ENCODE results near the gene SH3PXD2A. TPM values are rescaled to one million over a fixed set of nuclear protein-coding genes. Genes with fewer than 3 reads are reported as not detected.

Gene SH3PXD2A
- total RNA-seq, 1 donor from 2014 or later = 38.6 TPM

DNA sequence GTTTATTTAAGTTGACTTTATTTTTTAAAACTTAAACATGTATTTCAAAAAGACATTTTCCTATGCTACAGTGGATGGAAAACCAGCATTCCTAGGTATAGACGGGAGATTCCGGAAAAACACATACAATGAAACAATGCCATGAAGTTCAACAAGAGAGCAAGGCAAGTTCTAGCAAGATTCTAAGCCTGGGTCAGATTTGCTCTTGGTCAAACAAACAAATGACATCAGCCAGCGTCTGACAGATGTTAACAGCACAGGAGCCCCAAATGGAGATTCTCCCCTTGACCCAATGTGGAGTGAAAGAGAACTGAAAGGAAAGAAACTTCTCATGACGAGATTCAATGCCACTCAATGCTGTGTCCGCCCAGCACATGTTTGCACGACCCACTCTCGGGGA lies 212.0 kb downstream of the SH3PXD2A start:
- no peak overlapping the region for H3K27ac Mint-ChIP-seq

GRCh38 chr10:103641326-103641725 lies 214.1 kb downstream of the SH3PXD2A start:
- no peak for TF ChIP-seq CTCF (conservative IDR thresholded peaks at IDR 0.05)
- H3K36me3 Mint-ChIP-seq = peaks cover 15% of the 10 kb centered on the region
- no peak overlapping the region for H3K27ac Mint-ChIP-seq
- no peak overlapping the region for H3K4me3 Mint-ChIP-seq
- H3K9me3 Mint-ChIP-seq = no peaks in the 10 kb centered on the region
- peaks cover 39% of the 10 kb centered on the region for H3K4me1 Mint-ChIP-seq (ENCODE audit: unreplicated experiment)
- H3K27me3 Mint-ChIP-seq = no peaks in the 10 kb centered on the region
- DNase-seq (ENCODE audit: extremely low spot score, unreplicated experiment) = no peak

More for the DNA sequence above, 212.0 kb downstream of the SH3PXD2A start:
- no peak for DNase-seq (ENCODE audit: extremely low spot score, unreplicated experiment)
- Mint-ChIP-seq H3K4me1 (ENCODE audit: unreplicated experiment) (peaks cover 40% of the 10 kb centered on the region), H3K4me3 (no peak overlapping the region), H3K9me3 (no peaks in the 10 kb centered on the region), H3K36me3 (peaks cover 15% of the 10 kb centered on the region), H3K27me3 (no peaks in the 10 kb centered on the region)
- no peak for TF ChIP-seq CTCF (conservative IDR thresholded peaks at IDR 0.05)

GRCh38 chr10:103640436-103641181 lies 214.8 kb downstream of the SH3PXD2A start:
- DNase-seq (ENCODE audit: extremely low spot score, unreplicated experiment) = no peak
- H3K27ac Mint-ChIP-seq = peak overlapping the region; percentile 23
- H3K4me1 Mint-ChIP-seq (ENCODE audit: unreplicated experiment) = peaks cover 31% of the 10 kb centered on the region

GRCh38 chr10:103638948-103639347 lies 216.4 kb downstream of the SH3PXD2A start:
- peaks cover 26% of the 10 kb centered on the region for H3K4me1 Mint-ChIP-seq (ENCODE audit: unreplicated experiment)
- H3K4me3 Mint-ChIP-seq = no peak overlapping the region
- no peak overlapping the region for H3K27ac Mint-ChIP-seq
- no peaks in the 10 kb centered on the region for H3K27me3 Mint-ChIP-seq
- H3K9me3 Mint-ChIP-seq = no peaks in the 10 kb centered on the region
- no peak for TF ChIP-seq CTCF (conservative IDR thresholded peaks at IDR 0.05)
- no peak for DNase-seq (ENCODE audit: extremely low spot score, unreplicated experiment)
- H3K36me3 Mint-ChIP-seq = peaks cover 9% of the 10 kb centered on the region

More at GRCh38 chr10:103640436-103641181, 214.8 kb downstream of the SH3PXD2A start:
- H3K9me3 Mint-ChIP-seq = no peaks in the 10 kb centered on the region
- no peak overlapping the region for H3K4me3 Mint-ChIP-seq
- TF ChIP-seq CTCF (conservative IDR thresholded peaks at IDR 0.05) = no peak
- H3K36me3 Mint-ChIP-seq = peaks cover 15% of the 10 kb centered on the region
- no peaks in the 10 kb centered on the region for H3K27me3 Mint-ChIP-seq

DNA sequence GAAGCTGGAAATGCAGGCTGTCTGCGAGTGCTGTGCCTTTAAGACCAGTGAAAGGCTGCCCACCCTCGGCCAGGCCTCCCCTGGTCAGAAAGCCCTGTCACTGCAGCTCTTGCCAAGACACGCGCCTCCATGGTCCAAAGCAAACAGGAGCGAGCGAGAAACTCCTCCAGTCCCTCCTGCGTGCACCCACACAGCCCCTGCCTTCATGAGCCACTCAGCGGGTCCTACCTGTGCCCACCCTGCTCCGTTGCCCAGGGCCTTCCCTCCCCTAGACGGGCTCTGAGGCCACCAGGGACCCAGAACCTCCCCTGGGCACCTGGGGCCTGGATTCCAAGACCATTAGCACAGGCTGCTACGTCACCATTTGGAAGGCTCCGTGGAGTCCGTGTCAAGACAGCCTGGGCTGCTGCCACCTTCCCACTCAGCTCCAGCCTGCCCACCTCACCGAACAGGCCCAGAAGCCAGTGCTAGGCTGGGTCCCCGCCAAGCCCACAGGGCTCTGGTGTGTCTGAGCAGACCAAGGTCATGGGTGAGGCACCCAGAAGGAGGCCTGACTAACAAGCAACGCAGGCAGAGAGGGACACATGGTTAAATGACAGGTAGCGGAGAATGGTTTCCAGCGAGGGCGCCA lies 217.3 kb downstream of the SH3PXD2A start:
- H3K9me3 Mint-ChIP-seq = no peaks in the 10 kb centered on the region
- no peak for DNase-seq (ENCODE audit: extremely low spot score, unreplicated experiment)
- no peak overlapping the region for H3K27ac Mint-ChIP-seq
- H3K36me3 Mint-ChIP-seq = peaks cover 3% of the 10 kb centered on the region
- no peak overlapping the region for H3K4me3 Mint-ChIP-seq
- no peaks in the 10 kb centered on the region for H3K27me3 Mint-ChIP-seq
- no peak for TF ChIP-seq CTCF (conservative IDR thresholded peaks at IDR 0.05)
- peaks cover 19% of the 10 kb centered on the region for H3K4me1 Mint-ChIP-seq (ENCODE audit: unreplicated experiment)

All from type B pancreatic cell (in vitro differentiated cells).